ENCODE data around the gene PPP1R2B.

PPP1R2B gene

DNA sequence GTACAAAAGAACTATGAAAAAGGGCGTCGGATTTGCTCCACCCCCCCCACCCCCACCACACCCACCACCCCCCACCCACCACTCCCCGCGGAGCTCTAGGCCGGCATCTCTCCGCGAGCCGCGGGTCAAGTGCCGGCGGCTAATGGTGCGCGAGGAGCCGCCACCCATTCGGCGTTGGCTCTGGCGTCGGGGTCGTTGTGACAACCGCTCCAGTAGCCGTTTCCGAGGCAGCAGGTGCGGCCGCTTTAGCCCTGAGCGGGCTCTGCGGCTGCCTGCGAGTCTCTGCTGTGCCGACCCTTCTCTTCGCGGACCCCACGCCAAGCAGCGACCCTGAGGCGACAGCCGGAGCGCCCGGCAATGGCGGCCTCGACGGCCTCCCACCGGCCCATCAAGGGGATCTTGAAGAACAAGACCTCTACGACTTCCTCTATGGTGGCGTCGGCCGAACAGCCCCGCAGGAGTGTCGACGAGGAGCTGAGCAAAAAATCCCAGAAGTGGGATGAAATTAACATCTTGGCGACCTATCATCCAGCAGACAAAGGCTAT, at the start of gene PPP1R2B:
TSS of gene PPP1R2B (plus strand) at position 90 of the 546 bp plus-strand sequence. CDS start at position 358, 268 bp downstream.
- POLR2A ChIA-PET: no interaction called here
- no peak for TF ChIP-seq SP1 (IDR thresholded peaks at IDR 0.05)
- CTCF ChIA-PET: no interaction called here
- no peak for DNase-seq (ENCODE audit: extremely low spot score)

- no peak for DNase-seq (ENCODE audit: extremely low spot score)
- POLR2A ChIA-PET: no interaction called here
- CTCF ChIA-PET: no interaction called here
- no peak for TF ChIP-seq ARNT (IDR thresholded peaks at IDR 0.05)
- no peak for TF ChIP-seq NFRKB (IDR thresholded peaks at IDR 0.05)
- TF ChIP-seq CTBP1 (IDR thresholded peaks at IDR 0.05; ENCODE audit: borderline replicate concordance): no peak
- TF ChIP-seq, protein P1, sequence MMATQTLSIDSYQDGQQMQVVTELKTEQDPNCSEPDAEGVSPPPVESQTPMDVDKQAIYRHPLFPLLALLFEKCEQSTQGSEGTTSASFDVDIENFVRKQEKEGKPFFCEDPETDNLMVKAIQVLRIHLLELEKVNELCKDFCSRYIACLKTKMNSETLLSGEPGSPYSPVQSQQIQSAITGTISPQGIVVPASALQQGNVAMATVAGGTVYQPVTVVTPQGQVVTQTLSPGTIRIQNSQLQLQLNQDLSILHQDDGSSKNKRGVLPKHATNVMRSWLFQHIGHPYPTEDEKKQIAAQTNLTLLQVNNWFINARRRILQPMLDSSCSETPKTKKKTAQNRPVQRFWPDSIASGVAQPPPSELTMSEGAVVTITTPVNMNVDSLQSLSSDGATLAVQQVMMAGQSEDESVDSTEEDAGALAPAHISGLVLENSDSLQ (IDR thresholded peaks at IDR 0.05): no peak
Observed at GRCh38 chr5:156800929-156801328, 49.2 kb upstream of the PPP1R2B start.

DNA sequence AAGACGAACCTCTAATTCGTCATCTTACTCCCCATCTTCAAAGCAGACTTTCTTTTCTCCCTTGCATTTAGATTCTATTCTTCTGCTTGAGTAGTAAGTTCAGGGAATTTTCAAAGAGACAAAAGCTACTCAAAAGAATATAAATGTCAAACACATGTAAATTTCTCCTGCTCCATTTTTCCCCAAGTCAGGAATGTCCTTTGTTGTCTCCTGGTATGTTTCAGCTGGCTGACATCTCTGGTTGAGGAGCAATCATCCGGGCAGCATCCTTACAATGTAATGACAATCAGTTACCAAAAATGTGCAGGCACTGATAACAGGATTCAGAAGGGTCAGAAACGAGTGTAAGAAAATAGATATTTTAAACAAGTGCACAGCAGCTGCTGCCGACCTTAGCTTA, 47.6 kb upstream of the PPP1R2B start:
- TF ChIP-seq SP1 (IDR thresholded peaks at IDR 0.05) (no peak), ELF4 (IDR thresholded peaks at IDR 0.05) (no peak), ZNF384 (IDR thresholded peaks at IDR 0.05) (no peak), HDGF (IDR thresholded peaks at IDR 0.05; ENCODE audit: borderline replicate concordance) (no peak), FOXK2 (IDR thresholded peaks at IDR 0.05) (no peak), ARNT (IDR thresholded peaks at IDR 0.05) (no peak), LEF1 (IDR thresholded peaks at IDR 0.05; ENCODE audit: borderline replicate concordance) (no peak)
- TF ChIP-seq, protein P1 (IDR thresholded peaks at IDR 0.05): no peak
- ChIA-PET POLR2A (no interaction called here), CTCF (no interaction called here)
- no peak for DNase-seq (ENCODE audit: extremely low spot score)

- POLR2A ChIA-PET: no interaction called here
- CTCF ChIA-PET: no interaction called here
- no peak for DNase-seq (ENCODE audit: extremely low spot score)
- TF ChIP-seq ZNF384 (IDR thresholded peaks at IDR 0.05): no peak
- TF ChIP-seq SP1 (IDR thresholded peaks at IDR 0.05): no peak
- no peak for TF ChIP-seq BHLHE40 (IDR thresholded peaks at IDR 0.05; ENCODE audit: borderline replicate concordance)
- no peak for TF ChIP-seq ARNT (IDR thresholded peaks at IDR 0.05)
- TF ChIP-seq SUZ12 (IDR thresholded peaks at IDR 0.05): no peak
- TF ChIP-seq CTBP1 (IDR thresholded peaks at IDR 0.05; ENCODE audit: borderline replicate concordance): no peak
- no peak for TF ChIP-seq FOXM1 (IDR thresholded peaks at IDR 0.05; ENCODE audit: borderline replicate concordance)
- no peak for TF ChIP-seq NFRKB (IDR thresholded peaks at IDR 0.05)
- no peak for TF ChIP-seq FOXA1 (IDR thresholded peaks at IDR 0.05)
- no peak for TF ChIP-seq L3MBTL2 (conservative IDR thresholded peaks at IDR 0.05)
- no peak for TF ChIP-seq FOXK2 (IDR thresholded peaks at IDR 0.05)
- TF ChIP-seq HDGF (IDR thresholded peaks at IDR 0.05; ENCODE audit: borderline replicate concordance): no peak
- no peak for TF ChIP-seq ELF4 (IDR thresholded peaks at IDR 0.05)
- TF ChIP-seq TARDBP (IDR thresholded peaks at IDR 0.05): no peak
- no peak for TF ChIP-seq LEF1 (IDR thresholded peaks at IDR 0.05; ENCODE audit: borderline replicate concordance)
- TF ChIP-seq, protein P1 (IDR thresholded peaks at IDR 0.05): no peak
Observed at GRCh38 chr5:156803404-156803803, 46.7 kb upstream of the PPP1R2B start.

DNA sequence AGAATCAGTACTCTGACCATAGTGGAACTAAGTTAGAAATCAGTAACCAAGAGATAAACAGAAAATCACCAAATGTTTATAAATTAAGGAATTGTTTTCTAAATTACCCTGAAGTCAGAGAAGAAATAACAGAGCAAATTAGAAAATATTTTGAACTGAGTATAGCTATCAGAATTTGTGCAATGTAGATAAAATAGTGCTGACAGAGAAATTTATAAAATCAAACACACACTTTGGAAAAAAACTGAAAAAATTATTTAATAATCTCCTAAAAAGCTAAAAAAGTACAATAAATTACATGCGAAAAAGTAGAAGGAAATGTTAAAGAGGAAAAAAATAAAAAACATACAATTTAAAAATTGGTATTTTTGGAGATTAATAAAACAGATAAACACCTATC, 37.1 kb upstream of the PPP1R2B start:
- CTCF ChIA-PET: no interaction called here
- DNase-seq (ENCODE audit: extremely low spot score): no peak
- no peak for TF ChIP-seq BHLHE40 (IDR thresholded peaks at IDR 0.05; ENCODE audit: borderline replicate concordance)
- no peak for TF ChIP-seq ELF4 (IDR thresholded peaks at IDR 0.05)
- TF ChIP-seq FOXK2 (IDR thresholded peaks at IDR 0.05): no peak
- TF ChIP-seq HDGF (IDR thresholded peaks at IDR 0.05; ENCODE audit: borderline replicate concordance): no peak
- TF ChIP-seq FOXA1 (IDR thresholded peaks at IDR 0.05): no peak
- no peak for TF ChIP-seq L3MBTL2 (conservative IDR thresholded peaks at IDR 0.05)
- no peak for TF ChIP-seq SUZ12 (IDR thresholded peaks at IDR 0.05)
- TF ChIP-seq ARNT (IDR thresholded peaks at IDR 0.05): no peak
- TF ChIP-seq, protein P1 (IDR thresholded peaks at IDR 0.05): no peak
- POLR2A ChIA-PET: no interaction called here

DNA sequence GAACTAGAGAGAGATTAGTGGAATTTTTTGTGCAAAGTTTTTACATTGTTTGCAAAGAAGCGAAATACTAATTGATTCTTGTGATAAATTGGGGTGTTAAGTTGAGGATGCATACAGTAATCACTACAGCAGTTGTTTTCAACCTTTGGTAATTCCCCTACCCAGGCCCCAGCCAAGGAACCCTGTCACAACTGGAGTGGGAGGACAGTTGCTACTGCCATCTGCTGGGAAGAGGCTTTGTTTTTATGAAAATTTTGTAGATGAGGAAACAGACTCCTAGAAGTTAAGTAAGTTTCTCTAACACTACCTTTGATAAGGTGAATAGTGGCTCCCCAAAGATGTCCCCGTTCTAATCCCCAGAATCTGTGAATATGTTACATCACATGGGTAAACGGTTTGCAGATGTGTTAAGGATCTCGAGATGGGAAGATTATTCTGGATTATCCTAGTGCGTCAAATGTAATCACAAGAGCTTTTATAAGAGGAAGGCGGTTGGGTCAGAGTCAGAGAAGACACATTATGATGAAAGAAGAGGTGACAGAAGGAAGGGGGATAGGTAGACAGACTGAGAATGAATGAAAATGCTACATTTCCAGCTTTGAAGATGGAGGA, 34.0 kb upstream of the PPP1R2B start:
- POLR2A ChIA-PET: no interaction called here
- CTCF ChIA-PET: no interaction called here
- peak; percentile 29 for DNase-seq (ENCODE audit: extremely low spot score)
- TF ChIP-seq TARDBP (IDR thresholded peaks at IDR 0.05): no peak

DNA sequence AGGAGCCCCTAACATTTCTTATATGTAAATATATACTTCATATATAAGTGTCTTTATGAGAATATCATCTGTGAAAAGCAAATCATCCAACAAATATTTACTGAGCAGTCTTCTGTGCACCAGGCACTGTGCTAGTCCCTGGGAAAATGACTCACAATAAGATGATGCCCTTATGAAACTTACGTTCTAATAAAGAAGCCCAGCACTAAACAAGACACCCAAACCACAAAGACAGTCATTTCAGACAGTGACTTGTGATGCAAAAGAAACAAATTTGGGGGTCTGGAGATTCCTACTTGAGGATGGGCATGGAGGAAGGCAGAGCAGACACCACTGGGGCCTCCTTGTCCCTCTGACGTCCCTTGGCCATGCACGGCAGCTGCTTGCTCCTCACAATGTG, 30.6 kb upstream of the PPP1R2B start:
- no peak for DNase-seq (ENCODE audit: extremely low spot score)
- no peak for TF ChIP-seq ZNF384 (IDR thresholded peaks at IDR 0.05)
- no peak for TF ChIP-seq FOXA1 (IDR thresholded peaks at IDR 0.05)
- TF ChIP-seq CTBP1 (IDR thresholded peaks at IDR 0.05; ENCODE audit: borderline replicate concordance): no peak
- no peak for TF ChIP-seq ARNT (IDR thresholded peaks at IDR 0.05)
- TF ChIP-seq HDGF (IDR thresholded peaks at IDR 0.05; ENCODE audit: borderline replicate concordance): no peak
- TF ChIP-seq L3MBTL2 (conservative IDR thresholded peaks at IDR 0.05): no peak
- TF ChIP-seq BHLHE40 (IDR thresholded peaks at IDR 0.05; ENCODE audit: borderline replicate concordance): no peak
- TF ChIP-seq NFRKB (IDR thresholded peaks at IDR 0.05): no peak
- no peak for TF ChIP-seq LEF1 (IDR thresholded peaks at IDR 0.05; ENCODE audit: borderline replicate concordance)
- TF ChIP-seq SUZ12 (IDR thresholded peaks at IDR 0.05): no peak
- TF ChIP-seq FOXK2 (IDR thresholded peaks at IDR 0.05): no peak
- TF ChIP-seq ELF4 (IDR thresholded peaks at IDR 0.05): no peak
- CTCF ChIA-PET: no interaction called here
- POLR2A ChIA-PET: no interaction called here
